HEK293 (cell line): ENCODE data around the gene SAMD13.

Experiments
- GLI4 ChIP-seq: fragments of 450-650 bp; formaldehyde crosslinking; IDR thresholded peaks from 2 replicates; pipeline ENCODE4 v1.5.1; 2016; ENCODE audit warnings: missing biosample characterization, missing genetic modification characterization
- ZNF157 ChIP-seq: fragments of 450-650 bp; formaldehyde crosslinking; IDR thresholded peaks from 2 replicates; pipeline ENCODE4 v1.5.1; 2016; ENCODE audit warnings: missing biosample characterization, missing genetic modification characterization
- ZNF16 ChIP-seq: fragments of 450-650 bp; formaldehyde crosslinking; IDR thresholded peaks from 2 replicates; pipeline ENCODE4 v1.5.1; 2016; ENCODE audit warnings: low read depth, missing biosample characterization, missing genetic modification characterization
- TF ChIP-seq, protein P1 (sequence below): fragments of 450-650 bp; formaldehyde crosslinking; IDR thresholded peaks from 2 replicates; pipeline ENCODE4 v1.5.1; 2016; ENCODE audit warnings: missing biosample characterization, missing genetic modification characterization
- TF ChIP-seq, protein P2 (sequence below): fragments of 450-650 bp; formaldehyde crosslinking; IDR thresholded peaks from 2 replicates; pipeline ENCODE4 v1.5.1; 2016; ENCODE audit warnings: missing biosample characterization, missing genetic modification characterization

DNA sequence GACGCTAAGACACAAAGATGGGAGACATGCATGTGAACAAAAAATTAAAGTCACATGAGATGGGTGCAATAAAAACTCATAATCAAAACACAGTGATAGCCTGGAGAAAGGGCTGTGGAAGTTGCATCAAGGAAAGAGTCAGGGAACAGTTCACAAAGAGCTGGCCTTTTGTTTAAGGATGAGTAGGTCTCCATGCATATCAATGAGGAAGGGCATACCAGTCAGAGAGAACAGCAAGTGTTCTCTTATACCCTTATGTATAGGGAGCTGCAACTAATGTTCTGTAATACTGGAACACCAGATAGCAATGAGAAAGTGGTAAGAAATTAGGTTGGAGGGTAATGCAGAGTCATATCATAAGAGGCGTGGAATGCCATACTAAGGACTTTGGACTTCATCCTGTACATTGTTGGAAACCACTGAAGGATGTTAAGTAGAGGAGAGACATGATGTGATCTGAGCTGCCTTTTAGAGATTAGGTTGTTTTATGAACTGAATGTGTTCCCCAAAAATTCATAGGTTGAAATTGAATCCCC, 46.7 kb upstream of the SAMD13 start:
- TF ChIP-seq ZNF16 (tag by site-specific recombination) = no peak
- TF ChIP-seq GLI4 (tag by site-specific recombination) = no peak
- TF ChIP-seq, protein P1, sequence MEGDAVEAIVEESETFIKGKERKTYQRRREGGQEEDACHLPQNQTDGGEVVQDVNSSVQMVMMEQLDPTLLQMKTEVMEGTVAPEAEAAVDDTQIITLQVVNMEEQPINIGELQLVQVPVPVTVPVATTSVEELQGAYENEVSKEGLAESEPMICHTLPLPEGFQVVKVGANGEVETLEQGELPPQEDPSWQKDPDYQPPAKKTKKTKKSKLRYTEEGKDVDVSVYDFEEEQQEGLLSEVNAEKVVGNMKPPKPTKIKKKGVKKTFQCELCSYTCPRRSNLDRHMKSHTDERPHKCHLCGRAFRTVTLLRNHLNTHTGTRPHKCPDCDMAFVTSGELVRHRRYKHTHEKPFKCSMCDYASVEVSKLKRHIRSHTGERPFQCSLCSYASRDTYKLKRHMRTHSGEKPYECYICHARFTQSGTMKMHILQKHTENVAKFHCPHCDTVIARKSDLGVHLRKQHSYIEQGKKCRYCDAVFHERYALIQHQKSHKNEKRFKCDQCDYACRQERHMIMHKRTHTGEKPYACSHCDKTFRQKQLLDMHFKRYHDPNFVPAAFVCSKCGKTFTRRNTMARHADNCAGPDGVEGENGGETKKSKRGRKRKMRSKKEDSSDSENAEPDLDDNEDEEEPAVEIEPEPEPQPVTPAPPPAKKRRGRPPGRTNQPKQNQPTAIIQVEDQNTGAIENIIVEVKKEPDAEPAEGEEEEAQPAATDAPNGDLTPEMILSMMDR (tag by site-specific recombination) = no peak
- TF ChIP-seq, protein P2, sequence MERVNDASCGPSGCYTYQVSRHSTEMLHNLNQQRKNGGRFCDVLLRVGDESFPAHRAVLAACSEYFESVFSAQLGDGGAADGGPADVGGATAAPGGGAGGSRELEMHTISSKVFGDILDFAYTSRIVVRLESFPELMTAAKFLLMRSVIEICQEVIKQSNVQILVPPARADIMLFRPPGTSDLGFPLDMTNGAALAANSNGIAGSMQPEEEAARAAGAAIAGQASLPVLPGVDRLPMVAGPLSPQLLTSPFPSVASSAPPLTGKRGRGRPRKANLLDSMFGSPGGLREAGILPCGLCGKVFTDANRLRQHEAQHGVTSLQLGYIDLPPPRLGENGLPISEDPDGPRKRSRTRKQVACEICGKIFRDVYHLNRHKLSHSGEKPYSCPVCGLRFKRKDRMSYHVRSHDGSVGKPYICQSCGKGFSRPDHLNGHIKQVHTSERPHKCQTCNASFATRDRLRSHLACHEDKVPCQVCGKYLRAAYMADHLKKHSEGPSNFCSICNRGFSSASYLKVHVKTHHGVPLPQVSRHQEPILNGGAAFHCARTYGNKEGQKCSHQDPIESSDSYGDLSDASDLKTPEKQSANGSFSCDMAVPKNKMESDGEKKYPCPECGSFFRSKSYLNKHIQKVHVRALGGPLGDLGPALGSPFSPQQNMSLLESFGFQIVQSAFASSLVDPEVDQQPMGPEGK (tag by site-specific recombination) = no peak
- no peak for TF ChIP-seq ZNF157 (tag by site-specific recombination)
